Adrenal gland (tissue), 12 donors: ENCODE measurements around the gene FGF14. TPM values are rescaled to one million over a fixed set of nuclear protein-coding genes. Genes with fewer than 3 reads are reported as not detected.

Experiments used
- DNase-seq, 7 donors: peaks; one replicate each; pipeline ENCODE4 v3.0.0-alpha.2; 2019 to 2020
- H3K27ac ChIP-seq, 5 donors: fragments of 200-600 bp; sonication (generic) in 4 of 5; 1 replicate in 3 of 5; 2 replicates in 2 of 5; pipeline versions ENCODE4 v1.5.1 to v1.8.0; 2016 to 2020; ENCODE audit warnings: mild to moderate bottlenecking in 1 of 5
- H3K27me3 ChIP-seq: fragments of 200-600 bp; 2 replicates; pipeline ENCODE4 v1.8.0; 2021
- H3K36me3 ChIP-seq, 2 donors: fragments of 200-600 bp; replicated peaks in 1 of 2; 1 replicate in 1 of 2; 2 replicates in 1 of 2; pipeline versions ENCODE4 v1.5.1 to v1.8.0; 2018 to 2022
- H3K4me1 ChIP-seq, 2 donors: fragments of 200-600 bp; replicated peaks in 1 of 2; 1 replicate in 1 of 2; 2 replicates in 1 of 2; pipeline versions ENCODE4 v1.5.1 to v1.8.0; 2018 to 2021
- H3K4me3 ChIP-seq, 4 donors: fragments of 200-600 bp; sonication (generic) in 3 of 4; one replicate each; pipeline ENCODE4 v1.5.1; 2016 to 2018
- H3K9me3 ChIP-seq, 3 donors: fragments of 200-600 bp; sonication (generic) in 1 of 3; replicated peaks in 1 of 3; 1 replicate in 2 of 3; 2 replicates in 1 of 3; pipeline versions ENCODE4 v1.5.1 to v1.8.0; 2016 to 2021
- CTCF ChIP-seq, 6 experiments: fragments of 450-650 bp in 4 of 6; fragments of 200-600 bp in 2 of 6; sonication (generic) in 1 of 6; IDR thresholded peaks; 1 replicate in 5 of 6; 2 replicates in 1 of 6; pipeline versions ENCODE4 v1.5.1 to v1.8.0; 2016 to 2021; ENCODE audit warnings: antibody characterized with exemption in 6 of 6, mild to moderate bottlenecking in 2 of 6, moderate library complexity in 1 of 6
- POLR2A ChIP-seq, 2 donors: fragments of 450-650 bp; IDR thresholded peaks; one replicate each; pipeline ENCODE4 v1.6.1; 2017; ENCODE audit warnings: antibody characterized with exemption in 2 of 2, mild to moderate bottlenecking in 2 of 2, moderate library complexity in 1 of 2
- WGBS, 4 donors: extraction: QIAGEN DNeasy Blood & Tissue Kit in 2 of 4; methylation state at CpG; one replicate each; pipeline versions ENCODE4 v1.1.5 to v1.1.7; 2013 to 2017; 5-methylcytosine and 5-hydroxymethylcytosine counted together
- intact Hi-C, 2 donors: fragments of 100-400 bp; cut with DNase I; formaldehyde crosslinking; loops; one replicate each; pipeline versions ENCODE4 v1.14.1 to v1.15.0; 2022 to 2023
- polyA plus RNA-seq, 3 donors: library from polyadenylated mRNA; stranded (reverse); fragments of 200-250 nt in 2 of 3; fragments of 350-450 nt in 1 of 3; fragmentation: Illumina TruSeq in 1 of 3; extraction: RNeasy Lipid Tissue Mini Kit (QIAGEN cat#74804) in 1 of 3; gene quantifications; one replicate each; pipeline ENCODE4 v1.2.3, GENCODE V29; 2013 to 2014
- total RNA-seq, 9 donors: library from RNA; depleted of rRNA in 4 of 9; stranded (reverse); fragments of >200 nt in 4 of 9; fragments of 120-200 nt in 1 of 9; fragmentation: NEBNext Ultra II Directional in 1 of 9; extraction: Animal tissue kit (Norgen Biotek cat#: 25700) in 1 of 9; gene quantifications; one replicate each; pipeline versions ENCODE4 v1.1.0 to v1.2.4, GENCODE V29; 2013 to 2023
- donor health status: healthy with polysubstance abuse.
- donor health status: Bipolar disorder and iron deficiency.
- donor health status: DM: yes; HTN: yes; CAD: no.
- donor health status: DM: no; HTN: no; CAD: no.
- donor health status: DM: no; HTN: no; CAD: no.
- donor health status: DM: yes; HTN: yes; CAD: no.

FGF14 gene
- total and polyA plus RNA-seq, 12 donors, result 0.32 to 9.3 (median 2.8) TPM; not detected in 2

- no peak for TF ChIP-seq CTCF (IDR thresholded peaks at IDR 0.05)
- TF ChIP-seq POLR2A (IDR thresholded peaks at IDR 0.05), result no peak
- H3K9me3 ChIP-seq, result no peaks in the 10 kb centered on the region
- H3K36me3 ChIP-seq, result no peaks in the 10 kb centered on the region
- no peaks in the 10 kb centered on the region for H3K4me1 ChIP-seq
- no peak for DNase-seq
- H3K27ac ChIP-seq, result no peak overlapping the region
- WGBS, 4 donors, result 86 to 100% (median 90%) methylated on average over 1 of the region's 1 CpG
- intact Hi-C loops, result no loop called here
- H3K4me3 ChIP-seq, result no peak overlapping the region
- H3K27me3 ChIP-seq, result no peaks in the 10 kb centered on the region
Measured at GRCh38 chr13:102323012-102323411, 78.8 kb downstream of the FGF14 start.

GRCh38 chr13:102322211-102322610, 79.6 kb downstream of the FGF14 start:
- no peak for DNase-seq
- Histone ChIP-seq H3K9me3 (no peaks in the 10 kb centered on the region), H3K36me3 (no peaks in the 10 kb centered on the region), H3K27me3 (no peaks in the 10 kb centered on the region), H3K27ac (no peak overlapping the region), H3K4me3 (no peak overlapping the region), H3K4me1 (no peaks in the 10 kb centered on the region)
- TF ChIP-seq CTCF (IDR thresholded peaks at IDR 0.05), result no peak
- TF ChIP-seq POLR2A (IDR thresholded peaks at IDR 0.05), result no peak
- 84 to 88% (median 86%) methylated on average over 3 of the region's 3 CpGs for WGBS, 4 donors
- intact Hi-C loops, result no loop called here

- Histone ChIP-seq H3K27ac (peak overlapping the region in 2 of 5 donors; percentile 26 to 29), H3K4me3 (no peak overlapping the region), H3K36me3 (no peaks in the 10 kb centered on the region), H3K27me3 (no peaks in the 10 kb centered on the region), H3K4me1 (no peaks in the 10 kb centered on the region), H3K9me3 (no peaks in the 10 kb centered on the region)
- WGBS, 4 donors, result 77 to 93% (median 86%) methylated on average over 3 to 5 of the region's 5 CpGs
- DNase-seq, result no peak
- TF ChIP-seq CTCF (IDR thresholded peaks at IDR 0.05), result no peak
- no peak for TF ChIP-seq POLR2A (IDR thresholded peaks at IDR 0.05)
- intact Hi-C loops, result no loop called here
Measured at GRCh38 chr13:102318233-102318632, 83.6 kb downstream of the FGF14 start.

GRCh38 chr13:102317593-102317992, 84.3 kb downstream of the FGF14 start:
- TF ChIP-seq POLR2A (IDR thresholded peaks at IDR 0.05) (no peak), CTCF (IDR thresholded peaks at IDR 0.05) (no peak)
- Histone ChIP-seq H3K4me3 (no peak overlapping the region), H3K4me1 (no peaks in the 10 kb centered on the region), H3K36me3 (no peaks in the 10 kb centered on the region), H3K27me3 (no peaks in the 10 kb centered on the region), H3K9me3 (no peaks in the 10 kb centered on the region), H3K27ac (peak overlapping the region in 2 of 5 donors; percentile 26 to 29)
- WGBS, 4 donors, result 38 to 62% (median 47%) methylated on average over 2 of the region's 2 CpGs
- intact Hi-C loops, result no loop called here
- peak; percentile 21 to 83 (median 50) for DNase-seq
